SIG-M5 (cell line): Measurements from ENCODE around the gene PAK5.

ENCODE experiments used
- DNase-seq: peaks from one replicate; lab custom pipeline; 2025; lab: John Stamatoyannopoulos, UW

PAK5 gene

GRCh38 chr20:9789131-9789530, 49.7 kb downstream of the PAK5 start:
- no peak for DNase-seq

DNA sequence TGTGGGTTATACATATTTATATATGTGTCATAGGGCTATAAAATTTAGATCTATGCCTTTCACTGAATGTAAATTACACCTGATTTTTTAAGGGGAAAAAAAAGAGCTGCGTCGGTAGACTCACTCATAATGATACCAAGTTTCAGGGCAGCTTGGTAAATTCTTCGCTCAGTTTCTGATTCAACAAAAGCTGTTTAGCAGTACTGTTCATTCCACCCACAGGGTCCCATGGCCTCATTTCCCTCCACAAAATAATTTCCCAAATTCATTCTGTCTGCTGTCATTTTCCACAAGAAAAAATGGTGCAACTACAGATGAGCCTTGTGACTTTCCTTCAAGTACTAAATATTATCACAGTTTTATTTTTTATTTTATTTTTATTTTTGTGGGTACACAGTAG, 63.7 kb downstream of the PAK5 start:
- no peak for DNase-seq

GRCh38 chr20:9769954-9770353, 68.9 kb downstream of the PAK5 start:
- DNase-seq = no peak

- no peak for DNase-seq
Observed at GRCh38 chr20:9761476-9761875, 77.4 kb downstream of the PAK5 start.

DNA sequence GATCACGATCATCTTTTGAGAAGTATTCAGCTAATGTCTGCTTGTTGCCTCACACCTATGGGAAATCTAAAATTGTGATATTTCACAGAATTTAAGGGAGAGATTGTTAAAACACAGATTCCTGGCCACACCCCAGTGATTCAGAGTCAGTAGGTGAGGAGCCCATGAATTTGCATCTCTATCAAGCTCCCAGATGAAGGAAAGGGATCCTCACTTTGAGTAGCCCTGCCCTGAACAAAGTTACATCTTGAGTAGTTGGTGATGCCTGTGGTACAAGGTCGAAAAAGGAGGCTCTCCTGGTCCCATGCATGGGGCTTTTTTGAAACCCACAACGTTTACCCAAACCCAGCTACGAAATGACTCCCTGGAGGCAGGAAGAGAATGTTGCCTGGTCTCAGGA, 79.5 kb downstream of the PAK5 start:
- no peak for DNase-seq

DNA sequence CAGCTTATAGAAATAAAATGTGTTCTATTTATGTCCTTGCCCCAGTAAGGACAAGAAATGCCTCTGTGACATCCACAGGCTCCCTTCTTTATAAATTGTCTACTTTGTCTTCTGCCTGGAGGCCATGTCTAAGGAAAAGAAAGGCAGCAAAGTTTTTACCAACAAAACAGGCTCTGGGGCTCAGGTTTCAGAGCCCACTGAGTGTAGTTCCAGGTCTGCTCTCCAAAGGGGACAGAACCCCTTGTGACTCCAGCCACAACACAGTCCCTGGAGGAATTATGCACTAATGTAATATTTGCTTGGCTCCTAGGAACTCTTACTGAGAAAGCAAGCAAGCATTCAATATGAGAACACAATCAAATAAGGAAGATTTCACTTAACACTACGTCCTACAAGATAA, 80.1 kb downstream of the PAK5 start:
- DNase-seq = no peak

- no peak for DNase-seq
Observed at GRCh38 chr20:9756660-9757059, 82.2 kb downstream of the PAK5 start.

- no peak for DNase-seq
Observed at GRCh38 chr20:9755301-9755700, 83.6 kb downstream of the PAK5 start.

DNA sequence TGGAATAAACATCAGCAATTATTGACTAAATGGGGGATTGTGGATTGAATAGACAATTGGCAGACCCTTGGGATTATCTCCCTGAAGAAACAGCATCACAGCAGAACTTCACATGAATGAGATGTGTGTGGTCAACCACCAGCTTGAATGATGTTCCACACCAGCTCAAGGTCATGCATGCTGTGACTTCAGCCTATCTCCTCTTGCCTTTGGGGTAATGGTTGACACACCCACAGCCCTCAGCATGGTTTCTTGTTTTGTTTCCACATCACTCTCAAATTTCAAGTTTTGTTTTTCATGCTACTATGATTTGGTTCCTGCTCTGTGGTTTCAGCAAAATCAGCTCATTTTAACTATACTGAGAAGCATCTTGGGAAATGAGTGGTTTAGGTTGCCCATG, 94.3 kb downstream of the PAK5 start:
- DNase-seq = no peak

DNA sequence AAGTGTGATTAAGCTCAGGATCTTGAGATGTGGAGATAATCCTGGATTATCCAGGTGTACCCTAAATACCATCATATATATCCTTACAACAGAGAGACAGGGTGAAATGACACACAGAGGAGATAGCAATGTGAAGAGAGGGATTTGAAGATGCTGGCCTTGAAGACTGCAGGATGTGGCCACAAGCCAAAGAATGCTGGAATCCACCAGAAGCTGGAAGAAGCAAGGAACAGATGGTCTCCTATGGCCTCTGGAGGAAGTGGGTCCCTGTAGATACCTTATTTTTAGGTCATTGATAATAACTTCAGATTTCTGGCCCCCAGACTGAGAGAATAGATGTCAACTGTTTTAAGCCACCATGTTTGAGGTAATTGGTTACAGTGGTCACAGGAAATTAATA, 95.0 kb downstream of the PAK5 start:
- DNase-seq = no peak

DNA sequence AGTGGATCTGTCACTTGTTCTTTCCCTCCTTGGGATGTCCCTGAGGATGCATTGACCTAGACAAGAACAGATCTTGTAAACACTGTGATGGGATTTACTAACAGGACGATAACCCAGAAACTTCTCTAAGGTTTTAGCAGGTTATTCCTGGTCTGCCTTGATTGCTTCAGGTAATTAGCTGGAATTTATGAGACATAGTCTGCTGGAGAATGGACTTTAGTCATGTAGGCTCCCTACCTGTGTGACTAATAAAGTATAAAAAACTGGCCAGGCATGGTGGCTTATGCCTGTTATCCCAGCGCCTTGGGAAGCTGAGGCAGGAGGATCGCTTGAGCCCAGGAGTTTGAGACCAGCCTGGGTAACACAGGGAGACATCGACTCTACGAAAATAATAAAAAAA, 96.1 kb downstream of the PAK5 start:
- DNase-seq = no peak

DNA sequence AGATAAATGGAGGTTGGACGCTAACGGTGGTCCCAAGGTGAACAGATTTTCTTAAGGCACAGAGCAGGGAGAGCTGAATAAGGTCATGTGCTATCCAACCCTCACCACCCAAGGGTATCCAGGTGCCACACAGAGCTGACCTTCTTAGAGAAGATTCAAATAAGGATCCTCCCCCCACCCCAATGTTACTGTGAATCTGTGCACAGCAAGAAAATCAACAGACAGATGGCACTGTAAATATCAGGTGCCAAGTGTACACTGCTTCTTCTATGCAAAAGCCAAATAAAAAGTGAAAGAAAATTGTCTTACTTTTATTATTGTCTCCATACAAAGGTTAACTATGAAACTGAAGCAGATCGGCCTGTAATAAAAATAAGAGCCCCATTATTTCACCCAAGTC, 96.9 kb downstream of the PAK5 start:
- no peak for DNase-seq

- no peak for DNase-seq
Observed at GRCh38 chr20:9740486-9740885, 98.4 kb downstream of the PAK5 start.

DNA sequence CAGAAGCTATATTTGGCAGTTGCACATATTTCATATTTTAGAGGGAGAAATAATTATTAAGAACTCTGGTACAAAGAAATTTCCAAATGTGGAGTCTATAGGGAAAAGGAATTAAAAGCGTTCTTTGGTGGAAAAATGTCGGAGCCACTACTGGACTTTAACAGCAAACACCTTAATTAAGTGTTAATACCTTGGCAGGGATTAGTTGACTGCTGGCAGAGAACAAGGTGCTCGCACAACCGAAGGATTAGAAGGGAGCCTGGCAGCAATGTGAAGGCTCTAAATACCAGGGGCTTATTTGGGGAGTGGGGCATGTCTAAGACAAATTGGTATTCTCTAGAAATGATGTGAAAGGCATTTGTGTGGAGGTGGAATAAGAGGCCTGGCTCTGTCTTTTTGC, 98.9 kb downstream of the PAK5 start:
- DNase-seq = no peak

- no peak for DNase-seq
Observed at GRCh38 chr20:9736373-9736772, 102.5 kb downstream of the PAK5 start.

DNA sequence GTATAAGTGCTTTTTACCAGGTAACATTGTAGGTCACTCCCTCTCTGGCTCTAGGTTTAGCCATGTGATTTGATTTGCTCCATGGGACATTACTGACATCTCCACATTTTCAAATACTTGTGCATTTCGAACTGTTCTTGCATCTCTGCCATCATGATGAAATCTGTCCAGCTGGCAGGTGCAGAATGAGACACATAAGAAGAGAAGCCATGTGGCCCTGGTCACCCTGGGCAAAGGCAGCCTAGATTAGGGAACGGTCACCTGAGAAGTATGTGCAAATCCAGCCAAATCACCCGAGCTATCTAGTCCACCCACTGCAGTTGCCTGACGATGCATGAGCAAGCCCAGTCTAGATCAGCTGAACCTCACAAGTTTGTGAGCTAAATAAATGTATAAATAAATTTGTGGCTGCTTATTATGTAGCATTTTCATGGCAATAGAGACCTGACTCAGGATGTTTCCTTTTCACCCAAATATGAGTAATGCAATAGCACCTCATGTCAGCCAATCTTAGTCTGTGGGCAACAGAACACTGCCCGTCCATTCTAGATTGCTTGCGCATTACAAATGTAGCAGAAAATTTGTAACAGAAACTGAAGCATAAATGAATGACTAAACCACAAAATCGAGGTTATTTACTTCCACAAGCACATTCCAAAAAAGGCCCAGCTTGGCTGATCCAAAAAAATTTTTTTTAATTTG, 115.2 kb downstream of the PAK5 start:
- no peak for DNase-seq

DNA sequence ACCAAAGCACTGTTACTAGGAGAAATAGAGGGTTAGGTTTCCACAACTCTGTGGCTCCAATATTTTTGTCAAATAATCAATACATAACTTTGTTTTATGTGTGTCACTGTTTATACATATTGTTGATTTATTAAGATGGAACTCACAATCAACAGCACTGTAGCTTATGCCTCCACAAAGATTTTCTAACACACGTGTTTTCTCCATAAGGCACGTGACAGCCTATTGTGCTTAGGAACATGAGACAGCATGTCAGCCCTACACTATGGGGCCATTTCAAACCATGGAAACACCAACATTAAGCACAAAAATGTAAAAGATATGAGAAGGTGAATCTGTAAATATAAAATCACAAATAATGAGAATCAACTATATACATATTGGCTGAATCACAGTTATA, 127.0 kb downstream of the PAK5 start:
- DNase-seq = no peak

DNA sequence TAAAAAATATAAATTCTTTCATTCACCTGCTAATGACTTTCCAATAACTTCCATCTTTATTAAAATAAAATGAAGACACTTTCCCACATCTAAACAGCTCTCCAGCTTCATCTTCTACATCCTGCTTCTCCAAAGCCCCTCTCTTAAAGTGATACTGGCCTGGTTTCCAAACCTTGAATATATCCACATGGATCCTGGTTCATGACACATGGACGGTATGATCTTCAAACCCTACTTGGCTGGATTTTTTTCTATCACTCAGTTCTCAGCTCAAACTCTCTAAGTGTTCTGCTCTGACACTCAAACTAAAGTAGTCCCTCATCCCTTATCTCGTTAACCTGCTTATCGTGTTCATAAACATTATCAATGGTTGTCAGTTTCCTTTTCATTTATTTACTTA, 128.2 kb downstream of the PAK5 start:
- DNase-seq = no peak

- DNase-seq = no peak
Observed at GRCh38 chr20:9705722-9706476, 133.0 kb downstream of the PAK5 start.

GRCh38 chr20:9699181-9699580, 139.7 kb downstream of the PAK5 start:
- no peak for DNase-seq

DNA sequence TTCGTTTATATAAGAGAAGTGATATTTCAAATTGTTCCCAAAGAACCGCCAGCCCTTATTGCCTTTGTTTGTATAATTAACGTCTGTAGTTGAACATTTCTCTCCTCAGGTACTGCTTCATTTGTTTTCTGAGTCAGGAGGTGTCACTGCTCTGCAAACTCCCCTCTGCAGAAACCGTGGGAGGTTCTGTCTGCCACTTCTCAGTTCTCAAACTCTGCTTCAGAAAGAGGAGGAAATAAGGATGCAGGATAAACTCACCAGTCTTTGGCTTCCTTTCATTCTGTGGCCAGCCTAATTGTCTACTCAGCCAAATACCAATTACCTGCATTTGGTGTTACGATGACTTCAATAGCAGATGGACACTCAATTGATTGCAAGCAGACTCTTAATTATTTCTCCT, 149.8 kb downstream of the PAK5 start:
- no peak for DNase-seq

GRCh38 chr20:9686866-9687265, 152.0 kb downstream of the PAK5 start:
- no peak for DNase-seq

DNA sequence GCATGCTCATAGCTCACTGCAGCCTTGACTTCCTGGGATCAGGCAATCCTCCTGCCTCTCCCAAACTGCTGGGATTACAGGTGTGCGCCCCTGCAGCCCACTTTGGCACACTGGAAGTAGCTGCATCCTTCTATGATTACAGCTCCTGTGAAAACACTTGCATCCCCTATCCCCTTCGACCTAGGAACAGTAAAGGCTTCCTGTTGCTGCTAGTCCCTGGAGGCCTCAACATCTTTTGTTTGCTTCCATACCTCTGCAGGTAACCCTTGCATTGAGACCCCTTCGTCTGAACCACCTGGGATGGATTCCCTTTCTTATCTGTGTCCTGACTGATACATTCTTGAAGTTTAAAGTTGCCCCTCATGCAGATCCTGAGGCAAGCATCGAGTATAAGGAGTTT, 152.4 kb downstream of the PAK5 start:
- DNase-seq = no peak

- DNase-seq = no peak
Observed at GRCh38 chr20:9686001-9686400, 152.9 kb downstream of the PAK5 start.
